ENCODE results near the gene FDX1. TPM values are rescaled to one million over a fixed set of nuclear protein-coding genes. Genes with fewer than 3 reads are reported as not detected.

FDX1 gene
- total RNA-seq, 3 donors from 2014 or later (not counting 1 experiment from before 2014, with no cell fraction given), result 6.7 to 7.9 (median 7.8) TPM

- 89% methylated on average over 1 of the region's 1 CpG for WGBS (ENCODE audit: insufficient coverage)
- H3K27me3 Mint-ChIP-seq (ENCODE audit: low read depth in 2 of 2), result peaks cover 0 to 3% of the 10 kb centered on the region in 2 donors
- H3K9me3 ChIP-seq (ENCODE audit: control insufficient read depth, insufficient read depth, low read length), result no peaks in the 10 kb centered on the region
- no peak overlapping the region for H3K4me3 ChIP-seq (ENCODE audit: low read length)
- intact Hi-C loops (cut with micrococcal nuclease), result no loop called here
- DNase-seq (no peak), ATAC-seq (no peak)
- H3K27me3 ChIP-seq (ENCODE audit: control insufficient read depth, insufficient read depth, low read length), result no peaks in the 10 kb centered on the region
- no peak overlapping the region for H3K27ac ChIP-seq (ENCODE audit: low read length)
- H3K9me3 Mint-ChIP-seq, result no peaks in the 10 kb centered on the region
- no peaks in the 10 kb centered on the region for H3K4me1 Mint-ChIP-seq
- H3K36me3 Mint-ChIP-seq, result no peaks in the 10 kb centered on the region
- H3K36me3 ChIP-seq (ENCODE audit: control insufficient read depth, insufficient read depth, low read length), result no peaks in the 10 kb centered on the region
- no peak for TF ChIP-seq CTCF (IDR thresholded peaks at IDR 0.05)
- H3K4me3 Mint-ChIP-seq, result no peak overlapping the region
- H3K27ac Mint-ChIP-seq, result no peak overlapping the region
- H3K4me1 ChIP-seq (ENCODE audit: control insufficient read depth, insufficient read depth, low read length), result no peaks in the 10 kb centered on the region
Observed at GRCh38 chr11:110492321-110492685, 62.6 kb downstream of the FDX1 start.

GRCh38 chr11:110493346-110493745 is 63.6 kb downstream of the FDX1 start:
- intact Hi-C loops (cut with micrococcal nuclease), result no loop called here
- H3K4me1 ChIP-seq (ENCODE audit: control insufficient read depth, insufficient read depth, low read length), result no peaks in the 10 kb centered on the region
- H3K36me3 ChIP-seq (ENCODE audit: control insufficient read depth, insufficient read depth, low read length), result no peaks in the 10 kb centered on the region
- H3K27ac Mint-ChIP-seq, result no peak overlapping the region
- no peaks in the 10 kb centered on the region for H3K4me1 Mint-ChIP-seq
- WGBS (ENCODE audit: insufficient coverage), result 97% methylated on average over 1 of the region's 2 CpGs
- H3K27me3 Mint-ChIP-seq (ENCODE audit: low read depth in 2 of 2), result peaks cover 1 to 3% of the 10 kb centered on the region in 2 donors
- no peak overlapping the region for H3K4me3 ChIP-seq (ENCODE audit: low read length)
- no peaks in the 10 kb centered on the region for H3K9me3 Mint-ChIP-seq
- H3K27me3 ChIP-seq (ENCODE audit: control insufficient read depth, insufficient read depth, low read length), result no peaks in the 10 kb centered on the region
- DNase-seq (no peak), ATAC-seq (no peak)
- no peak overlapping the region for H3K27ac ChIP-seq (ENCODE audit: low read length)
- no peak overlapping the region for H3K4me3 Mint-ChIP-seq
- no peaks in the 10 kb centered on the region for H3K36me3 Mint-ChIP-seq
- H3K9me3 ChIP-seq (ENCODE audit: control insufficient read depth, insufficient read depth, low read length), result no peaks in the 10 kb centered on the region
- no peak for TF ChIP-seq CTCF (IDR thresholded peaks at IDR 0.05)

GRCh38 chr11:110497231-110497978 is 67.7 kb downstream of the FDX1 start:
- Histone ChIP-seq H3K4me1 (ENCODE audit: control insufficient read depth, insufficient read depth, low read length) (no peaks in the 10 kb centered on the region), H3K27ac (ENCODE audit: low read length) (no peak overlapping the region), H3K4me3 (ENCODE audit: low read length) (no peak overlapping the region), H3K9me3 (ENCODE audit: control insufficient read depth, insufficient read depth, low read length) (no peaks in the 10 kb centered on the region), H3K27me3 (ENCODE audit: control insufficient read depth, insufficient read depth, low read length) (no peaks in the 10 kb centered on the region), H3K36me3 (ENCODE audit: control insufficient read depth, insufficient read depth, low read length) (no peaks in the 10 kb centered on the region)
- no peak for TF ChIP-seq CTCF (IDR thresholded peaks at IDR 0.05)
- ATAC-seq (no peak), DNase-seq (no peak)
- no peaks in the 10 kb centered on the region for H3K4me1 Mint-ChIP-seq
- no peaks in the 10 kb centered on the region for H3K9me3 Mint-ChIP-seq
- peaks cover 3 to 18% of the 10 kb centered on the region in 2 donors for H3K27me3 Mint-ChIP-seq (ENCODE audit: low read depth in 2 of 2)
- 100% methylated on average over 1 of the region's 2 CpGs for WGBS (ENCODE audit: insufficient coverage)
- intact Hi-C loops (cut with micrococcal nuclease), result no loop called here
- no peak overlapping the region for H3K27ac Mint-ChIP-seq
- H3K4me3 Mint-ChIP-seq, result no peak overlapping the region
- no peaks in the 10 kb centered on the region for H3K36me3 Mint-ChIP-seq

GRCh38 chr11:110501428-110501827 is 71.7 kb downstream of the FDX1 start:
- WGBS (ENCODE audit: insufficient coverage), result 65% methylated on average over 2 of the region's 2 CpGs
- no peak for DNase-seq

More at GRCh38 chr11:110501428-110501827, 71.7 kb downstream of the FDX1 start:
- no peaks in the 10 kb centered on the region for H3K4me1 Mint-ChIP-seq
- ATAC-seq, result no peak
- H3K27me3 Mint-ChIP-seq (ENCODE audit: low read depth in 2 of 2), result peaks cover 0 to 18% of the 10 kb centered on the region in 2 donors
- Histone ChIP-seq H3K36me3 (ENCODE audit: control insufficient read depth, insufficient read depth, low read length) (no peaks in the 10 kb centered on the region), H3K9me3 (ENCODE audit: control insufficient read depth, insufficient read depth, low read length) (no peaks in the 10 kb centered on the region), H3K4me1 (ENCODE audit: control insufficient read depth, insufficient read depth, low read length) (no peaks in the 10 kb centered on the region), H3K27ac (ENCODE audit: low read length) (no peak overlapping the region), H3K27me3 (ENCODE audit: control insufficient read depth, insufficient read depth, low read length) (no peaks in the 10 kb centered on the region), H3K4me3 (ENCODE audit: low read length) (no peak overlapping the region)
- H3K4me3 Mint-ChIP-seq, result no peak overlapping the region
- intact Hi-C loops (cut with micrococcal nuclease), result no loop called here
- H3K27ac Mint-ChIP-seq, result no peak overlapping the region
- H3K36me3 Mint-ChIP-seq, result no peaks in the 10 kb centered on the region
- H3K9me3 Mint-ChIP-seq, result no peaks in the 10 kb centered on the region
- no peak for TF ChIP-seq CTCF (IDR thresholded peaks at IDR 0.05)

Measured in natural killer cell (primary cell).